IPS-20b (cell line): Measurements from ENCODE around the gene NEURL4.

Experiments
- H3K27ac ChIP-seq: one replicate; pipeline ENCODE4 v1.5.1; 2013; ENCODE audit warnings: low read length
- H3K27me3 ChIP-seq: 2 replicates; pipeline ENCODE4 v1.6.1; 2013; ENCODE audit warnings: mild to moderate bottlenecking, low read length, inconsistent platforms; ENCODE audit not compliant: insufficient read depth
- H3K36me3 ChIP-seq: 2 replicates; pipeline ENCODE4 v1.6.1; 2013; ENCODE audit warnings: low read depth, mild to moderate bottlenecking, inconsistent platforms, low read length, moderate library complexity; ENCODE audit not compliant: insufficient read depth
- H3K4me1 ChIP-seq: 2 replicates; pipeline ENCODE4 v1.6.1; 2013; ENCODE audit warnings: mild to moderate bottlenecking, control low read depth, inconsistent platforms, low read length, moderate library complexity; ENCODE audit not compliant: insufficient read depth
- H3K4me3 ChIP-seq: 2 replicates; pipeline ENCODE4 v1.5.1; 2013; ENCODE audit warnings: mild to moderate bottlenecking, low read length, inconsistent platforms
- H3K9ac ChIP-seq: 2 replicates; pipeline ENCODE4 v1.6.1; 2013; ENCODE audit warnings: low read depth, mild to moderate bottlenecking, inconsistent platforms, low read length, moderate library complexity
- H3K9me3 ChIP-seq: 2 replicates; pipeline ENCODE4 v1.6.1; 2013; ENCODE audit warnings: mild to moderate bottlenecking, low read depth, low read length, inconsistent platforms; ENCODE audit not compliant: insufficient read depth

NEURL4 gene

DNA sequence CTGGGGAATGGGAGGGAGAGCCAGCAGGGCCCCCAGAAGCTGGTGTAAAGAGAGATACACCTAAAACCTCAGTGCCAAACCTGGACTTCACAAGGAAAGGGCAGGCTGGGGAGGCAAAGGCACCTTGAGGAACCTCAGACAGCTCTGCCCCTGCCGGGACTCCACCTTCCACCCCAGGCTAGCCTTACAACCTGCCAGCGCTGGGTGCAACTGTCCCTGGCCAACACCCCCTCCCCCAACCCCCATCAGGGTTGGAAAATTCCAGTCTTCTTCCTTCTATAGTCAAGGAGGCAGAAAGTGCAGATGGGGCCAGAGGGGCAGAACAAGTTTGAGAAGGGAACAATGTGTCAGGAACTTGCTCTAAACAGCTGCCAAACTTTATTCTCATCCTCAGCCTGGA is 36.9 kb downstream of the NEURL4 start:
- H3K27me3 ChIP-seq = peaks cover 35% of the 10 kb centered on the region
- H3K9me3 ChIP-seq = no peaks in the 10 kb centered on the region
- H3K9ac ChIP-seq = no peak overlapping the region
- H3K4me1 ChIP-seq = no peaks in the 10 kb centered on the region; the same call in 1 of the 2 replicates
- H3K27ac ChIP-seq = no peak overlapping the region
- H3K4me3 ChIP-seq = no peak overlapping the region
- H3K36me3 ChIP-seq = peaks cover 12% of the 10 kb centered on the region; the same call in 1 of the 2 replicates

- H3K36me3 ChIP-seq = peaks cover 12% of the 10 kb centered on the region; the same call in 1 of the 2 replicates
- H3K4me1 ChIP-seq = no peaks in the 10 kb centered on the region
- H3K27ac ChIP-seq = no peak overlapping the region
- no peaks in the 10 kb centered on the region for H3K9me3 ChIP-seq
- H3K9ac ChIP-seq = no peak overlapping the region
- H3K27me3 ChIP-seq = peaks cover 21% of the 10 kb centered on the region
- no peak overlapping the region for H3K4me3 ChIP-seq
Observed at GRCh38 chr17:7290685-7291084, 38.5 kb downstream of the NEURL4 start.

GRCh38 chr17:7290166-7290565 is 39.0 kb downstream of the NEURL4 start:
- H3K27ac ChIP-seq = no peak overlapping the region
- no peak overlapping the region for H3K4me3 ChIP-seq
- no peak overlapping the region for H3K9ac ChIP-seq
- H3K9me3 ChIP-seq = no peaks in the 10 kb centered on the region
- H3K36me3 ChIP-seq = peaks cover 12% of the 10 kb centered on the region; the same call in 1 of the 2 replicates
- H3K27me3 ChIP-seq = peaks cover 16% of the 10 kb centered on the region
- H3K4me1 ChIP-seq = no peaks in the 10 kb centered on the region

DNA sequence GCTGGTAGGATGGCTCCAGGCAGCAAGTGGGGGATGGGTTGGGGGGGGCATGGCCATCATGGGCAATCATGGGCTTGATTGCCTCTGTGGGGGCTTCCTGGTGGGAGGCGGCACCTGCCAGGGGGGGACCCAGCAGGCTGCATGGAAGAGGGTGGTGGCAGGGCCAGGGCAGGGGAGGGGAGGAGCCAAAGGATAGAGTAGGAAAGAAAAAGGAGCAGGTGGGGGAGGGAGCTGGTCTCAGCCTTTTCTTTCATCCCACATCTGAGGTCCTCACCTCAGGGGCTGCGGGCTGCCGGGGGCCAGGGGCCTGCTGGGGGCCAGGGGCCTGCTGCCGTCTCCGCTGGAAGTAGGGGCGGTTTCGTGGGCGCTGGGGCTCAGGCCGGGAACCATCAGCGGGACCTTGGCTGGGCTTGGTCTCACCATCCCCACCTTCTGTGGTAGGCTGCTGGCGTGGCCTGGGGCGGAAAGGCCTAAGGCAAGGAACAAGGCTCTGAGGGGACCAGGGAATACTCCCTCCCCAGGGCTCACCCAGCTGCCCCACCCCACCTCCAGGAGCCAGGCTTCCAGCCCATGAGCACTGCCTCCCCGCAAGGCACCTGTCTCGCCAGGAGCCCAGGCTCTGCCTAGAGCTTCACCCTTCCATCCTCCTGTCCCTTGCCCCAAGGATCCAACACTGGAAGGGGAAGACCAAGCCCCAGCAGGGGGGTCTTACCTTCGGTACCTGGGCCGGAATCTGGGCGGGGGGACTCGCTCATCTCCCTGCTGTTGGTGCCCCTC is 39.7 kb downstream of the NEURL4 start:
- Histone ChIP-seq H3K36me3 (peaks cover 13% of the 10 kb centered on the region; the same call in 1 of the 2 replicates), H3K27ac (no peak overlapping the region), H3K4me1 (no peaks in the 10 kb centered on the region), H3K9me3 (no peaks in the 10 kb centered on the region), H3K27me3 (peaks cover 12% of the 10 kb centered on the region), H3K9ac (no peak overlapping the region), H3K4me3 (no peak overlapping the region)

DNA sequence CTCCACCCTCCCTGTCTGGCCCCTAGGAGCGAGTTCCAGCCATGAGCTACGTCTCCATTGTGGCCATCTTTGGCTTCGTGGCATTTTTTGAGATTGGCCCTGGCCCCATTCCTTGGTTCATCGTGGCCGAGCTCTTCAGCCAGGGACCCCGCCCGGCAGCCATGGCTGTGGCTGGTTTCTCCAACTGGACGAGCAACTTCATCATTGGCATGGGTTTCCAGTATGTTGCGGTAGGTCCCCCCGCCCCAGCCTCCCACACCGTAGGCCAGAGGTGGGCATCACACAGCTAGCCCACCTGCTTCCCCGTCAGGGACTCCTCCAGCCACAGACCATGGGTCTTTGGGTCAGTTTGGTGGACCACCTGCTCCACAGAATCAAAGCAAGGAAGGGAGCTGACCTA is 43.5 kb downstream of the NEURL4 start:
- Histone ChIP-seq H3K27ac (no peak overlapping the region), H3K27me3 (peaks cover 19% of the 10 kb centered on the region), H3K9me3 (no peaks in the 10 kb centered on the region), H3K4me3 (no peak overlapping the region), H3K36me3 (peaks cover 14% of the 10 kb centered on the region; the same call in 1 of the 2 replicates), H3K9ac (no peak overlapping the region), H3K4me1 (no peaks in the 10 kb centered on the region)

GRCh38 chr17:7284911-7285310 is 44.2 kb downstream of the NEURL4 start:
- no peak overlapping the region for H3K27ac ChIP-seq
- peaks cover 14% of the 10 kb centered on the region; the same call in 1 of the 2 replicates for H3K36me3 ChIP-seq

GRCh38 chr17:7283471-7284216 is 45.5 kb downstream of the NEURL4 start:
- Histone ChIP-seq H3K9ac (no peak overlapping the region), H3K27me3 (peaks cover 36% of the 10 kb centered on the region), H3K4me3 (no peak overlapping the region)

More at GRCh38 chr17:7284911-7285310, 44.2 kb downstream of the NEURL4 start:
- peaks cover 5% of the 10 kb centered on the region; the same call in 1 of the 2 replicates for H3K4me1 ChIP-seq
- no peak overlapping the region for H3K4me3 ChIP-seq
- H3K9ac ChIP-seq = no peak overlapping the region
- H3K27me3 ChIP-seq = peaks cover 24% of the 10 kb centered on the region
- H3K9me3 ChIP-seq = no peaks in the 10 kb centered on the region

DNA sequence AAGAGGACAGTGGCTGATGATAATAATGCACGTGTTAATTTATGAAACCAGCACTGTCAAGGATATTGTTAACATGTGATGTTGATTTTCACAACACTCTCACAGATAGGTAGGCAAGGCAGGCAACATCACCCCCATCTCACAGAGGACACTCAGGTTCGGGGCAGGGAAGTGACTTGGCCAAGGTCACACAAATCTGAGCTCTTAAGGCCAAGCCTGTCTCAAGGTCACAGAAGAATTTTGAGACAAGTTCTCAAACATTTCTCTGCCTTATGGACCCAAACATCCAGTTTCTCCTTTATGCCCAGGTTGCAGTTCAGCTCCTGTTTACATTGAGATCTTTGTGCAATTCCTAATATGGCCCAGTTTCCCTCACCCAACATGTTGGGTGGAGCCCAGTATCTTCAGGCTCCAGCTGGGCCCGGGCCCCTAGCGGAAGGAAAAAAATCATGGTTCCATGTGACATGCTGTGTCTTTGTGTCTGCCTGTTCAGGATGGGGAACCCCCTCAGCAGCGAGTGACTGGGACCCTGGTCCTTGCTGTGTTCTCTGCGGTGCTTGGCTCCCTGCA is 46.3 kb downstream of the NEURL4 start:
- H3K9ac ChIP-seq = no peak overlapping the region; the same call in 1 of the 2 replicates
- H3K9me3 ChIP-seq = no peaks in the 10 kb centered on the region
- H3K4me1 ChIP-seq = peaks cover 7% of the 10 kb centered on the region; the same call in 1 of the 2 replicates
- H3K36me3 ChIP-seq = peaks cover 8% of the 10 kb centered on the region; the same call in 1 of the 2 replicates
- no peak overlapping the region for H3K27ac ChIP-seq
- H3K27me3 ChIP-seq = peaks cover 36% of the 10 kb centered on the region
- peak overlapping the region; percentile 82 for H3K4me3 ChIP-seq

More at GRCh38 chr17:7283471-7284216, 45.5 kb downstream of the NEURL4 start:
- Histone ChIP-seq H3K36me3 (peaks cover 14% of the 10 kb centered on the region; the same call in 1 of the 2 replicates), H3K4me1 (peaks cover 7% of the 10 kb centered on the region; the same call in 1 of the 2 replicates), H3K27ac (no peak overlapping the region), H3K9me3 (no peaks in the 10 kb centered on the region)

- Histone ChIP-seq H3K36me3 (peaks cover 3% of the 10 kb centered on the region; the same call in 1 of the 2 replicates), H3K9ac (peak overlapping the region; percentile 68; the same call in 1 of the 2 replicates), H3K27ac (no peak overlapping the region), H3K27me3 (peaks cover 36% of the 10 kb centered on the region), H3K9me3 (no peaks in the 10 kb centered on the region), H3K4me3 (peak overlapping the region; percentile 82), H3K4me1 (peaks cover 7% of the 10 kb centered on the region; the same call in 1 of the 2 replicates)
Observed at GRCh38 chr17:7281953-7282751, 47.0 kb downstream of the NEURL4 start.

DNA sequence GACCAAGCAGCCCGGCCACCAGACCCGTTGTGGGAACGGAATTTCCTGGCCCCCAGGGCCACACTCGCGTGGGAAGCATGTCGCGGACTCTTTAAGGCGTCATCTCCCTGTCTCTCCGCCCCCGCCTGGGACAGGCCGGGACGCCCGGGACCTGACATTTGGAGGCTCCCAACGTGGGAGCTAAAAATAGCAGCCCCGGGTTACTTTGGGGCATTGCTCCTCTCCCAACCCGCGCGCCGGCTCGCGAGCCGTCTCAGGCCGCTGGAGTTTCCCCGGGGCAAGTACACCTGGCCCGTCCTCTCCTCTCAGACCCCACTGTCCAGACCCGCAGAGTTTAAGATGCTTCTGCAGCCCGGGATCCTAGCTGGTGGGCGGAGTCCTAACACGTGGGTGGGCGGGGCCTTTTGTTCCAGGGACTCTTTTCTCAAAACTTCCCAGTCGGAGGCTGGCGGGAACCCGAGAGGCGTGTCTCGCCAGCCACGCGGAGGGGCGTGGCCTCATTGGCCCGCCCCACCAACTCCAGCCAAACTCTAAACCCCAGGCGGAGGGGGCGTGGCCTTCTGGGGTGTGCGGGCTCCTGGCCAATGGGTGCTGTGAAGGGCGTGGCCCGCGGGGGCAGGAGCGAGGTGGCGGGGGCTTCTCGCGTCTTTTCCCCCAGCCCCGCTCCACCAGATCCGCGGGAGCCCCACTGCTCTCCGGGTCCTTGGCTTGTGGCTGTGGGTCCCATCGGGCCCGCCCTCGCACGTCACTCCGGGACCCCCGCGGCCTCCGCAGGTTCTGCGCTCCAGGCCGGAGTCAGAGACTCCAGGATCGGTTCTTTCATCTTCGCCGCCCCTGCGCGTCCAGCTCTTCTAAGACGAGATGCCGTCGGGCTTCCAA is 47.8 kb downstream of the NEURL4 start, which contains the start of gene SLC2A4:
Gene SLC2A4, plus strand, starts transcription at position 645 of the 879 bp plus-strand sequence. Its CDS starts 217 bp downstream, at position 862.
- Histone ChIP-seq H3K4me1 (peaks cover 7% of the 10 kb centered on the region; the same call in 1 of the 2 replicates), H3K9me3 (no peaks in the 10 kb centered on the region), H3K27ac (no peak within 1 kb of the TSS), H3K4me3 (peak within 1 kb of the TSS; percentile 82), H3K27me3 (peaks cover 36% of the 10 kb centered on the region), H3K9ac (peak within 1 kb of the TSS; percentile 68; the same call in 1 of the 2 replicates), H3K36me3 (peaks cover 3% of the 10 kb centered on the region; the same call in 1 of the 2 replicates)
